Stomach smooth muscle (tissue), 2 donors: Measurements from ENCODE around the gene SFTA2.

ENCODE experiments used
- H3K27ac ChIP-seq: one replicate; pipeline ENCODE4 v1.7.0; 2013; ENCODE audit warnings: mild to moderate bottlenecking, low read length, inconsistent platforms
- H3K27me3 ChIP-seq, 2 donors: one replicate each; pipeline ENCODE4 v1.7.0; 2013; ENCODE audit warnings: low read length in 2 of 2; ENCODE audit not compliant: insufficient read depth in 2 of 2, control insufficient read depth in 1 of 2
- H3K36me3 ChIP-seq, 2 donors: one replicate each; pipeline ENCODE4 v1.7.0; 2013; ENCODE audit warnings: low read length in 2 of 2; ENCODE audit not compliant: control insufficient read depth in 2 of 2, insufficient read depth in 2 of 2
- H3K4me1 ChIP-seq: one replicate; pipeline ENCODE4 v1.7.0; 2013; ENCODE audit warnings: low read length; ENCODE audit not compliant: control insufficient read depth, insufficient read depth
- H3K4me3 ChIP-seq, 2 donors: one replicate each; pipeline ENCODE4 v1.7.0; 2013; ENCODE audit warnings: low read length in 2 of 2
- H3K9ac ChIP-seq, 2 donors: one replicate each; pipeline ENCODE4 v1.7.0; 2013; ENCODE audit warnings: low read length in 2 of 2, mild to moderate bottlenecking in 1 of 2
- H3K9me3 ChIP-seq, 2 donors: one replicate each; pipeline ENCODE4 v1.7.0; 2013; ENCODE audit warnings: low read length in 2 of 2; ENCODE audit not compliant: control insufficient read depth in 2 of 2
- donor health status: healthy.
- donor health status: Pancreatic carcinoma.

SFTA2 gene

GRCh38 chr6:30900863-30901417, 31.0 kb downstream of the SFTA2 start:
- H3K36me3 ChIP-seq: peaks cover 32 to 36% of the 10 kb centered on the region in 2 donors
- no peaks in the 10 kb centered on the region for H3K4me1 ChIP-seq
- no peaks in the 10 kb centered on the region for H3K9me3 ChIP-seq
- no peak overlapping the region for H3K9ac ChIP-seq
- H3K27ac ChIP-seq: no peak overlapping the region
- no peak overlapping the region for H3K4me3 ChIP-seq
- no peaks in the 10 kb centered on the region for H3K27me3 ChIP-seq

GRCh38 chr6:30898750-30899360, 33.1 kb downstream of the SFTA2 start:
- H3K9me3 ChIP-seq: no peaks in the 10 kb centered on the region
- H3K4me1 ChIP-seq: no peaks in the 10 kb centered on the region
- H3K9ac ChIP-seq: no peak overlapping the region
- no peak overlapping the region for H3K4me3 ChIP-seq
- H3K27ac ChIP-seq: no peak overlapping the region
- no peaks in the 10 kb centered on the region for H3K27me3 ChIP-seq
- H3K36me3 ChIP-seq: peaks cover 50 to 54% of the 10 kb centered on the region in 2 donors

GRCh38 chr6:30897882-30898281, 34.1 kb downstream of the SFTA2 start:
- no peak overlapping the region for H3K4me3 ChIP-seq
- no peak overlapping the region for H3K27ac ChIP-seq
- peaks cover 59 to 63% of the 10 kb centered on the region in 2 donors for H3K36me3 ChIP-seq
- H3K9me3 ChIP-seq: no peaks in the 10 kb centered on the region
- H3K9ac ChIP-seq: no peak overlapping the region
- no peaks in the 10 kb centered on the region for H3K27me3 ChIP-seq
- no peaks in the 10 kb centered on the region for H3K4me1 ChIP-seq

GRCh38 chr6:30896541-30896940, 35.4 kb downstream of the SFTA2 start:
- H3K36me3 ChIP-seq: peaks cover 64 to 71% of the 10 kb centered on the region in 2 donors

GRCh38 chr6:30895343-30895742, 36.6 kb downstream of the SFTA2 start:
- Histone ChIP-seq H3K36me3 (peaks cover 70 to 71% of the 10 kb centered on the region in 2 donors), H3K27ac (peak overlapping the region; percentile 6), H3K4me1 (peaks cover 7% of the 10 kb centered on the region), H3K4me3 (no peak overlapping the region), H3K9ac (no peak overlapping the region), H3K9me3 (no peaks in the 10 kb centered on the region), H3K27me3 (no peaks in the 10 kb centered on the region)

More at GRCh38 chr6:30896541-30896940, 35.4 kb downstream of the SFTA2 start:
- Histone ChIP-seq H3K4me1 (no peaks in the 10 kb centered on the region), H3K4me3 (no peak overlapping the region), H3K27me3 (no peaks in the 10 kb centered on the region), H3K9ac (no peak overlapping the region), H3K27ac (no peak overlapping the region), H3K9me3 (no peaks in the 10 kb centered on the region)

GRCh38 chr6:30894935-30895334, 37.0 kb downstream of the SFTA2 start:
- H3K27me3 ChIP-seq: no peaks in the 10 kb centered on the region
- peak overlapping the region; percentile 6 for H3K27ac ChIP-seq
- no peak overlapping the region for H3K9ac ChIP-seq
- peaks cover 69 to 71% of the 10 kb centered on the region in 2 donors for H3K36me3 ChIP-seq
- H3K4me1 ChIP-seq: peaks cover 11% of the 10 kb centered on the region
- H3K4me3 ChIP-seq: no peak overlapping the region
- no peaks in the 10 kb centered on the region for H3K9me3 ChIP-seq

GRCh38 chr6:30894381-30894780, 37.6 kb downstream of the SFTA2 start:
- Histone ChIP-seq H3K36me3 (peaks cover 68 to 74% of the 10 kb centered on the region in 2 donors), H3K9ac (no peak overlapping the region)

GRCh38 chr6:30893666-30894065, 38.3 kb downstream of the SFTA2 start:
- Histone ChIP-seq H3K4me3 (no peak overlapping the region), H3K4me1 (peaks cover 14% of the 10 kb centered on the region), H3K36me3 (peaks cover 62 to 68% of the 10 kb centered on the region in 2 donors), H3K27ac (no peak overlapping the region), H3K9ac (no peak overlapping the region), H3K9me3 (no peaks in the 10 kb centered on the region), H3K27me3 (no peaks in the 10 kb centered on the region)

More at GRCh38 chr6:30894381-30894780, 37.6 kb downstream of the SFTA2 start:
- H3K4me1 ChIP-seq: peaks cover 14% of the 10 kb centered on the region
- no peaks in the 10 kb centered on the region for H3K9me3 ChIP-seq
- no peak overlapping the region for H3K27ac ChIP-seq
- no peak overlapping the region for H3K4me3 ChIP-seq
- H3K27me3 ChIP-seq: no peaks in the 10 kb centered on the region

GRCh38 chr6:30893001-30893591, 38.9 kb downstream of the SFTA2 start:
- Histone ChIP-seq H3K27ac (no peak overlapping the region), H3K9me3 (no peaks in the 10 kb centered on the region), H3K36me3 (peaks cover 58 to 63% of the 10 kb centered on the region in 2 donors), H3K4me3 (no peak overlapping the region), H3K27me3 (no peaks in the 10 kb centered on the region), H3K9ac (no peak overlapping the region), H3K4me1 (peaks cover 14% of the 10 kb centered on the region)

- H3K27ac ChIP-seq: no peak overlapping the region
- H3K9me3 ChIP-seq: no peaks in the 10 kb centered on the region
- peaks cover 15% of the 10 kb centered on the region for H3K4me1 ChIP-seq
- H3K27me3 ChIP-seq: no peaks in the 10 kb centered on the region
- no peak overlapping the region for H3K4me3 ChIP-seq
- peaks cover 49 to 52% of the 10 kb centered on the region in 2 donors for H3K36me3 ChIP-seq
- no peak overlapping the region for H3K9ac ChIP-seq
These were observed 40.0 kb downstream of the SFTA2 start for GRCh38 chr6:30891816-30892538.
